Upper lobe of left lung (tissue), 6 donors: ENCODE data around the gene SERP1. TPM values are rescaled to one million over a fixed set of nuclear protein-coding genes. Genes with fewer than 3 reads are reported as not detected.
A peak's percentile ranks its signal among the peaks of the same experiment; 100 is the strongest.

Experiments used
- ATAC-seq, 2 donors: fragments of 200-7000 bp; cut with Tn5 transposase; one replicate each; pipeline ENCODE4 v1.9.1; 2022; ENCODE audit warnings: mild to moderate bottlenecking in 2 of 2, moderate library complexity in 2 of 2; ENCODE audit not compliant: low FRiP score in 2 of 2
- DNase-seq, 2 donors: peaks; one replicate each; pipeline ENCODE4 v3.0.0-alpha.2; 2019 to 2020
- H3K27ac ChIP-seq, 4 donors: fragments of 200-600 bp; sonication (generic); one replicate each; pipeline ENCODE4 v1.5.1; 2016 to 2019
- H3K27me3 ChIP-seq, 4 donors: fragments of 200-600 bp; sonication (generic); one replicate each; pipeline ENCODE4 v1.5.1; 2017 to 2019
- H3K36me3 ChIP-seq, 4 donors: fragments of 200-600 bp; sonication (generic); one replicate each; pipeline ENCODE4 v1.5.1; 2016 to 2019
- H3K4me1 ChIP-seq, 4 donors: fragments of 200-600 bp; sonication (generic); one replicate each; pipeline ENCODE4 v1.5.1; 2018 to 2019
- H3K4me3 ChIP-seq, 4 donors: fragments of 200-600 bp; sonication (generic); one replicate each; pipeline ENCODE4 v1.5.1; 2017 to 2019; ENCODE audit warnings: mild to moderate bottlenecking in 2 of 4, moderate library complexity in 1 of 4
- H3K9me3 ChIP-seq, 4 donors: fragments of 200-600 bp; sonication (generic); one replicate each; pipeline ENCODE4 v1.5.1; 2018 to 2019
- CTCF ChIP-seq, 6 experiments: fragments of 450-650 bp in 4 of 6; fragments of 200-600 bp in 2 of 6; sonication (generic) in 2 of 6; IDR thresholded peaks; one replicate each; pipeline ENCODE4 v1.5.1; 2016 to 2019; ENCODE audit warnings: antibody characterized with exemption in 6 of 6
- EP300 ChIP-seq, 4 donors: sonication (generic); formaldehyde crosslinking; IDR thresholded peaks; one replicate each; pipeline ENCODE4 v1.5.1; 2017; ENCODE audit warnings: antibody characterized with exemption in 4 of 4, control low read depth in 2 of 4
- POLR2A ChIP-seq, 4 donors: fragments of 450-650 bp; IDR thresholded peaks; one replicate each; pipeline ENCODE4 v1.5.1; 2016 to 2017; ENCODE audit warnings: antibody characterized with exemption in 4 of 4, mild to moderate bottlenecking in 2 of 4
- POLR2AphosphoS5 ChIP-seq, 2 donors: sonication (generic); formaldehyde crosslinking; IDR thresholded peaks; one replicate each; pipeline ENCODE4 v1.5.1; 2017; ENCODE audit warnings: antibody characterized with exemption in 2 of 2
- WGBS, 2 donors: methylation state at CpG; one replicate each; pipeline ENCODE4 v1.1.5; 2017 to 2018; 5-methylcytosine and 5-hydroxymethylcytosine counted together
- total RNA-seq, 6 donors: library from RNA; depleted of rRNA in 4 of 6; stranded (reverse); fragments of >200 nt in 4 of 6; gene quantifications; one replicate each; pipeline versions ENCODE4 v1.1.0 to v1.2.1, GENCODE V29; 2016 to 2021
- donor health status: DM: no; HTN: no; CAD: no; lungs with moderate emphysema.
- donor health status: DM: no; HTN: yes; CAD: no; lungs with severe emphysema.

SERP1 gene
- total RNA-seq, 6 donors from 2014 or later: 160 to 459 (median 303) TPM

GRCh38 chr3:150538324-150539208 lies 7.7 kb downstream of the SERP1 start:
- peak in 1 of 2 donors; percentile 29 for DNase-seq
- TF ChIP-seq POLR2A (IDR thresholded peaks at IDR 0.05): peak in 1 of 4 donors; percentile 32
- no peak for TF ChIP-seq POLR2AphosphoS5 (IDR thresholded peaks at IDR 0.05)
- no peak for TF ChIP-seq CTCF (IDR thresholded peaks at IDR 0.05)
- no peak for TF ChIP-seq EP300 (IDR thresholded peaks at IDR 0.05)
- WGBS, 2 donors: 62 to 66% methylated on average over 10 of the region's 10 CpGs
- ATAC-seq: peak; percentile 45 to 87
- H3K27ac ChIP-seq: peak overlapping the region; percentile 16 to 71 (median 64)
- no peaks in the 10 kb centered on the region for H3K27me3 ChIP-seq
- H3K4me3 ChIP-seq: peak overlapping the region in 1 of 4 donors; percentile 2
- peaks cover 13 to 38% (median 24%) of the 10 kb centered on the region in 4 donors for H3K4me1 ChIP-seq
- H3K36me3 ChIP-seq: peaks cover 0 to 21% (median 4%) of the 10 kb centered on the region in 4 donors
- no peaks in the 10 kb centered on the region for H3K9me3 ChIP-seq

GRCh38 chr3:150535204-150535603 lies 11.1 kb downstream of the SERP1 start:
- peak; percentile 39 to 79 for ATAC-seq
- no peaks in the 10 kb centered on the region for H3K9me3 ChIP-seq
- no peak overlapping the region for H3K4me3 ChIP-seq
- peaks cover 4 to 15% (median 9%) of the 10 kb centered on the region in 4 donors for H3K4me1 ChIP-seq
- peak in 1 of 2 donors; percentile 84 for DNase-seq
- WGBS, 2 donors: 60 to 63% methylated on average over 4 of the region's 4 CpGs
- TF ChIP-seq EP300 (IDR thresholded peaks at IDR 0.05) (no peak), POLR2A (IDR thresholded peaks at IDR 0.05) (no peak), POLR2AphosphoS5 (IDR thresholded peaks at IDR 0.05) (no peak), CTCF (IDR thresholded peaks at IDR 0.05) (no peak)
- no peak overlapping the region for H3K27ac ChIP-seq
- no peaks in the 10 kb centered on the region for H3K36me3 ChIP-seq
- no peaks in the 10 kb centered on the region for H3K27me3 ChIP-seq

- Histone ChIP-seq H3K4me1 (peaks cover 0 to 5% (median 0%) of the 10 kb centered on the region in 4 donors), H3K4me3 (no peak overlapping the region), H3K9me3 (no peaks in the 10 kb centered on the region), H3K27ac (no peak overlapping the region), H3K27me3 (no peaks in the 10 kb centered on the region), H3K36me3 (no peaks in the 10 kb centered on the region)
- ATAC-seq: no peak
- no peak for DNase-seq
- no peak for TF ChIP-seq EP300 (IDR thresholded peaks at IDR 0.05)
Measured at GRCh38 chr3:150531775-150532174, 14.5 kb downstream of the SERP1 start.

- ATAC-seq (no peak), DNase-seq (no peak)
- Histone ChIP-seq H3K9me3 (no peaks in the 10 kb centered on the region), H3K4me1 (no peaks in the 10 kb centered on the region), H3K36me3 (no peaks in the 10 kb centered on the region), H3K27me3 (no peaks in the 10 kb centered on the region), H3K27ac (no peak overlapping the region), H3K4me3 (no peak overlapping the region)
- WGBS, 2 donors: 5 to 13% methylated on average over 2 of the region's 2 CpGs
- TF ChIP-seq CTCF (IDR thresholded peaks at IDR 0.05) (peak in 3 of 6 experiments; percentile 16 to 38 (median 22)), EP300 (IDR thresholded peaks at IDR 0.05) (no peak)
Measured at GRCh38 chr3:150528354-150528797, 17.9 kb downstream of the SERP1 start.

- H3K9me3 ChIP-seq: no peaks in the 10 kb centered on the region
- DNase-seq: no peak
- no peaks in the 10 kb centered on the region for H3K27me3 ChIP-seq
- no peak for TF ChIP-seq POLR2AphosphoS5 (IDR thresholded peaks at IDR 0.05)
- TF ChIP-seq EP300 (IDR thresholded peaks at IDR 0.05): no peak
- TF ChIP-seq POLR2A (IDR thresholded peaks at IDR 0.05): no peak
- no peak for TF ChIP-seq CTCF (IDR thresholded peaks at IDR 0.05)
- no peaks in the 10 kb centered on the region for H3K4me1 ChIP-seq
- WGBS, 2 donors: 62 to 67% methylated on average over 10 of the region's 10 CpGs
- no peak overlapping the region for H3K27ac ChIP-seq
- H3K36me3 ChIP-seq: no peaks in the 10 kb centered on the region
- no peak for ATAC-seq
- H3K4me3 ChIP-seq: no peak overlapping the region
Measured at GRCh38 chr3:150527464-150528255, 18.6 kb downstream of the SERP1 start.
